Ovary (tissue), 9 donors: ENCODE results near the gene ZNF737. TPM values are rescaled to one million over a fixed set of nuclear protein-coding genes. Genes with fewer than 3 reads are reported as not detected.

Experiments
- polyA plus RNA-seq, 2 donors: library from polyadenylated mRNA; stranded (reverse); fragments of 200-250 nt in 1 of 2; fragments of 350-450 nt in 1 of 2; fragmentation: Illumina TruSeq in 1 of 2; extraction: RNeasy Lipid Tissue Mini Kit (QIAGEN cat#74804) in 1 of 2; gene quantifications; one replicate each; pipeline ENCODE4 v1.2.3, GENCODE V29; 2013 to 2014
- total RNA-seq, 7 donors: library from RNA; depleted of rRNA in 2 of 7; stranded (reverse); fragments of >200 nt in 2 of 7; fragmentation: NEBNext Ultra II Directional in 3 of 7; extraction: Animal tissue kit (Norgen Biotek cat#: 25700) in 3 of 7; gene quantifications; one replicate each; pipeline versions ENCODE4 v1.1.0 to v1.2.4, GENCODE V29; 2016 to 2023
- donor health status: DM: no; HTN: no; CAD: no; lungs with moderate emphysema.
- donor health status: DM: no; HTN: no; CAD: no.
- donor health status: Bipolar disorder and iron deficiency.
- donor health status: DM: yes; HTN: yes; CAD: no.
- donor health status: DM: no; HTN: no; CAD: no.
- donor health status: DM: yes; HTN: yes; CAD: no.

Gene ZNF737
- total and polyA plus RNA-seq, 9 donors: 19.8 to 63.8 (median 27.7) TPM

Other genes with a start within 250 kb of the ZNF737 start
- gene ZNF626, start 95.8 kb upstream of the ZNF737 start, total RNA-seq: 10 to 100 TPM; 19.0 to 40.3 (median 32.5) TPM
- 10 to 100 TPM; 15.3 to 15.6 TPM for gene ZNF626, start 95.8 kb upstream of the ZNF737 start, polyA plus RNA-seq
- 10 to 100 TPM; 13.1 to 34.1 (median 18.2) TPM for gene ZNF66, start 210.5 kb upstream of the ZNF737 start, total RNA-seq
- 1 to 10 TPM; 7.4 to 8.4 TPM for gene ZNF66, start 210.5 kb upstream of the ZNF737 start, polyA plus RNA-seq